GM21825 (cell line): Measurements from ENCODE around the gene CASP7.
"Not testable (repeated sequence)": the region's sequence is repeated elsewhere in the genome, so short reads cannot be mapped to it uniquely, and the experiment has no call there.

ENCODE experiments used
- ATAC-seq: cut with Tn5 transposase; IDR thresholded peaks from one replicate; pipeline ENCODE4 v1.9.1; 2021; ENCODE audit warnings: mild to moderate bottlenecking, moderate library complexity; ENCODE audit not compliant: unreplicated experiment

The CASP7 gene

DNA sequence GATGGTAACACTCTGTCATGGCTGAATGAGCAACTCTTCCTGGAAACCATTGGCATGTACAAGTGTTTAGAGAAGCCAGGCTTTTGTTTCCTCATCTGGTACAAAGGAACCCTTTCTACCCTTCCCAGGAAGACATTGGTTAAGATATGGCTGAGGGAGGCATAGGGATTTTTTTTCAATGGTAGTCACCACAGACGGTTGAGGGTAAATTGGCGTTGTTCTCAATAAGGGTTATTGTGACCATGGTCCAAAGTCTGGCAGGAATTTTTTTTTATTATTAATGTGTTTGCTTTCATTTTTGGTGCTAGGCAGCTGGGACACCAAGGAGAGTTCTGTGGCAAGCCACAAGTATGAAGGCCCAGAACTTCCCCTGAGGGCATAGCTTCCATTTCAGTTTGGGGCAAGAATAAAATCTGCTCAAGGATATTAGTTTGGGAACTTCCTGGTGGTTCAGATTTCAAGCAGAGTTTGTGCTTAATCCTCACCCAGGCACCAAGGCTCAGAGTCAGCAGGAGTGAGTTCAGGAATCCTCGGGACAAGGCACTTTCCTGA is 71.5 kb downstream of the CASP7 start, which contains the start of gene PLEKHS1:
Gene PLEKHS1 (plus strand): TSS at position 502 of the 552 bp plus-strand sequence. CDS start 3,596 bp downstream, outside the sequence.
- no peak for ATAC-seq

DNA sequence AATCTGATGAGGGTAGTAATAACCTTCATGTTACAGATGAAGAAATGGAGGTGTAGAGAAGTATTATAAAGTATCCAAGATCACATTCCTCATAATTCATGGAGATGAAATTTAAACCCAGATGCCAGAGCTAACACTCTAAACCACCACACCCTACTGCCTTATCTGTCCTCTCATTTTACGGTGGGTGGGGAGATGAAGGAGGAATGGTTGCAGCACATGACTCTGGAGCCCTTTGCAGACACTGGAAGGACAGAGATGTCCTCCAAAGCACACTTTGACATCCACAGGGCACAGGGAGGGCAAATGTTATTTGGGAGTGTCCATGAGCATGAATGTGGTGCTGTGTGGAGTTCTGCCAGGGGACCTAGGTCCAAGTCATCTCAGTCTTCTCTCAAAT is 72.8 kb downstream of the CASP7 start:
- ATAC-seq = no peak

DNA sequence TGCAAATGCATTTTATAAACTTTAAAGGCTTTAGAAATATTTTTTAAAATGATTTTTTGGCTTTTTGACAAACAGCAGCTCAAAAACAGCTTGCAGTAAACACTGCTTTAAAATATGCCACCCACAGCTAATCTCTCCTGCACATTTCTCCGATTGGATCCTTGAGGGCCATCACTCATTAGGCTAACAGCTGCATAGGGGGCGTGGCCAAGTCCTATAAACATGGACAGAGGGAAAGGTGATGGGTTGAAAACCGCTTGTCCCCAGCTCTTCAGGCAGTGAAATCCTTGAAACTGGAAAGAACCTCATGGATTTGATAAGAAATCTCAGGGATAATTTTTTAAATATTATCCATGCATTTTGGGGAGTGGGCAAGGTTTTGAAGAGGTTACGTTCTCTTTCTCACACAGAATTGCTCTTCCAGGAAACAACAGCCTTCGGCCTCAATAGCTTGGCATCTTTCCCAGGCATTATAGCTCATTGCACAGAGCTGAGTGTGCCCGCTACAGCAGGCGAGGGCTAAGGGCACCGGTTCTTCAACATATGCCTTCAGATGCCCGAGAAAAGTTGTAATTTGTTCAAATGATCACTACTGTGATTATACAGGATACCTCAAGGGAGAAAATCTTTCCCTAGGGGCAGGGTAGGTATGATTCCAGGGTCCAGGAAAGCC is 73.4 kb downstream of the CASP7 start:
- no peak for ATAC-seq

DNA sequence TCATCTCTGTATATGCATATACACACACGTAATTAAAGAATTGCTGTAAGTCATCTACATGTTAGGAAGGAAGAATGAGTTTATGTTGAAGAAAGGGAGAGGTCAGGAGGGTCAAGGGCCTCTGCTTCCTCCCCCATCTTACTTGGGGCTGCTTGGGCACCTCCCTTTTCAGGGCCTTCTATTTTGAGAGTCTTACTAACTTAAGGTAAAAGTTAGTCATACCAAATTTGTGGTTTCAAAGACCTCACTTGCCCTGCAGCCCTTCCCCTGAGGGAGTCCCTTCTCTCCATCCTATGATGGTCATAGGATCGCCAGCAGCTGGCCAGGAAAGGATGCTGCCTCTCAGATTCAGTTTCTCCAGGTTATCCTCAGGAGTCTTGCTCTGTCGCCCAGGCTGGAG is 74.4 kb downstream of the CASP7 start:
- no peak for ATAC-seq

DNA sequence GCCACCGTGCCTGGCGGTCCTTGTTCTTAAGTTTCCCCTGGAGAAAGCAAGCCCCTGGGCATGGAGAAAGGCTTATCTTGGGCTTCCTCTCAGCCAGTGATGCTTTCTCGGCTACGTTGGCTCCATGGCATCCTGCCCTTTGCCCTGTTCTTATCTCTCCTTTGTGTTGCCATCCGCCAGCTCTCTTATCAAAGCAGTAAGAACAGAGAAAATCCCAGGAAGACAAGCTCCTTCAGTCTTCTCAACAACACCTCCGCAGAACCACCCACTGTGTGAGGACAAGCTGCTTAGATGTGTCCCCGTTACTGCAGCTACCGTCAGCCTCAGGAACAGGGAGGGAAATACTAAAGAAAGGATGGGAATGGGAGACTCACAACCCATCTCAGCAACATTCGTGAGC is 75.1 kb downstream of the CASP7 start:
- no peak for ATAC-seq

DNA sequence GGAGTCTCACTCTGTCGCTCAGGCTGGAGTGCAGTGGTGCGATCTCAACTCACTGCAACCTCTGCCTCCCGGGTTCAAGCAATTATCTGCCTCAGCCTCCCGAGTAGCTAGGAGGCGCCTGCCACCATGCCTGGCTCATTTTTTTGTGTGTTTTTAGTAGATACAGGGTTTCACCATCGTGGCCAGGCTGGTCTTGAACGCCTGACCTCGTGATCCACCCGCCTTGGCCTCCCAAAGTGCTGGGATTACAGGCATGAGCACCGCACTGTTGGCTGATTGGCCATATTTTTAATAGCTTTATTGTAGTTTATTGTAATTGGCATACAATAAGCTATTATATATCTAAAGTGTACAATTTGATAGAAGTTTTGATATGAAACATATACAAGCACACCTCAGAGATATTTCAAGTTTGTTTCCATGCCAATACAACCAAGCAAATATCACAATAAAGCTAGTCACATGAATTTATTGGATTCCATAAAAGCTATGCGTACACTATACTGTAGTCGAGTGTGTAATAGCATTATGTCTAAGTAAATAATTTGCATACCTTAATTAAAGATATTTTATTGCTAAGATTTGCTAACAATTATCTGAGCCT is 77.3 kb downstream of the CASP7 start:
- ATAC-seq = no peak

DNA sequence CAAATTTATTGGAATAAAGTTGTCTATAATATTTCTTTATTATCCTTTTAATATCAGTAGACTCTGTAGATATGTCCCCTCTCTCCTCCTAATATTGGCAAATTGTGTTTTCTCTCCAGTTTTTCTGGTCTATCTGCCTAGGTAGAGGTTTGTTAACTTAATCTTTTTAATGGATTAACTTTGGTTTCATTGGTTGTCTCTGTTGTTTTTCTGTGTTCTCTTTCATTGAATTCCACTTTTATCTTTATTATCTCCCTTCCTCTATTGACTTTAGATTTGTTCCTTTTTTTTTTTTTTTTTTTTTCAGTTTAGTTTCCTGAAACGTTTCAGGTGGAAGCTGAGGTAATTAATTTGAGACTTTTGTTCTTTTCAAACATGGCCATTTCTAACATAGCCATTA is 82.4 kb downstream of the CASP7 start:
- ATAC-seq = no peak

DNA sequence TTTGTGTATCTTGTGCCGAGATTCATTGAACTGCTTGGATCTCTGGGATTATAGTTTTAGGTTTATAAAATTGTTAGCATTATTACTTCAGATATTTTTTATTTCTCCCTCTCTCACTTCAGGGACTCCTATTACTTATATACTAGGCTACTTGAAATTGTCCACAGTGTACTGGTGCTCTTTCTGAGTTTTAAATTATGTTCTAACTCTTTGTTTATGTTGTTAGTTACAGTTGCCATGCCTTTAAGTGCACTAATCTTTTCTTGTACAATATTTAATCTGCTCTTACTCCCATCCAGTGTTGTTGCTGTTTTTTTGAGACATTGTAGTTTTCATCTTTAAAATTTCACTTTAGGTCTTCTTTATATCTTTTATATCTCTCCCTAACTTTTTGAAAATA is 84.9 kb downstream of the CASP7 start:
- ATAC-seq = no peak

DNA sequence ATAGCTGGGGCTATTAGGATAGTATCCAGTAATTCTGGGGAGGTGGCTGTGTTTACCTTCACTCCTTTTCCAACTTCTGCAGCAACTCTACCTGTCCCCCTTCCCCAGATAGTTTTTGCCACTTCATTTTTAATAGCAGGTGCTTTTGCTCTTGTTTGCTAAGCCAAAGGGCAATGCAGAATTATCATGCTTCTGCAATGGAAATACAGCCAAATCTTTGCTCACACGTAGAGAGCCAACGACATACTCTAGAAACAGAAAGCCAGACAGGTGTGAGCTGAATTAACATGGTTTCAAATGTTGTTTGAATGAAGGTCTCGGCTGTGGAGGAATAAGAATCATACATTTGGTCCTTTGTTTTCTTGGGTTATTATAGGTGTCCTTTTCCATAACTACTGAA is 86.2 kb downstream of the CASP7 start:
- ATAC-seq = no peak

DNA sequence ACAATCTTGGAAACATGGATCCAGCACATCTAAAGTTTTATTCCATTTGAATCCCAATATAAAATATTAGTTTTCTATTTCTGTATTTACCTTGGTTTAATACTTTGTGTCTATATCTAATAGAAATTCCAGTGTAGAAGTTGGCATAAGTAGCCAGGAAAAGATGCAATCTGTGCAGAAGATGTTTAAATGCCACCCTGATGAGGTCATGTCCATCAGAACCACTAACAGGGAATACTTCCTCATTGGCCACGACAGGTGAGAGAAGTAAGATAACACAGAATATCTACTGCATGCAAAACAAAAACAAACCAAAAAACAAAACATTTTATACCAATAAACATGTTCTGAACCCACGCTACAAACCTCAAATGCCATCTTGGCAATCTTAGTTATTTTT is 87.5 kb downstream of the CASP7 start:
- no peak for ATAC-seq

DNA sequence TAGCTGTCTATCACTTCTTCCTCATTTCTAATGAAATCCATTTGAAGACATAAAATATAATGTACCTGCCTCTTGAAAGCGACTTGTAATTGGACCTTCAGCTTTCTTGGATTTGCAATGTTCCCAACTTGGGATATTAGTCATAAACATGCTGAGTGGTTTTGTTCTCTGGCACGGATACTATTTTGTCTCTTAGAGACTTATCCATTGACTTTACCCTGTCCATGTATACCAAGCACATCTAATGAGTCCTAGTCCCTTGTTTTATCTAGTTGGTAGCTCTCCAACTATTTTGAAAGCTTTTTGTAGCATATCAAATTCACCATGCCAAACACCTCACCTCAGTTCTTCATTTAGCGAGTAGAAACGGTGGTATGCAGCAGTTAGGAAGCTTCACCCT is 90.6 kb downstream of the CASP7 start:
- ATAC-seq = no peak

DNA sequence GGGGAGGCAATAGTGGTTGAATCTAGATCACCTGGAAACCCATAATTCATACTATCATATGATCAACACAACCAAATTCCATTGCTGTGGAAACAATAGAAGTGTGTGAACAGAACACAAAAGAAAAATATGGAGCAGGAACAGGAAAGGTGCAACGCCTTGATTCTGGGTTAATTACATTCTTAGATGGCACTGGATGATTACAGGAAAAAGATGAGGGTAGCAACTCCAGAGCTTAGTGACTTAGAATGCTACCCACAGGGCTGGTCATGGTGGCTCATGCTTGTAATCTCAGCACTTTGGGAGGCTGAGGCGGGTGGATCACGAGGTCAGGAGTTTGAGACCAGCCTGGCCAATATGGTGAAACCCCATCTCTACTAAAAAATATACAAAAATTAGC is 91.4 kb downstream of the CASP7 start:
- ATAC-seq = not testable (repeated sequence)

DNA sequence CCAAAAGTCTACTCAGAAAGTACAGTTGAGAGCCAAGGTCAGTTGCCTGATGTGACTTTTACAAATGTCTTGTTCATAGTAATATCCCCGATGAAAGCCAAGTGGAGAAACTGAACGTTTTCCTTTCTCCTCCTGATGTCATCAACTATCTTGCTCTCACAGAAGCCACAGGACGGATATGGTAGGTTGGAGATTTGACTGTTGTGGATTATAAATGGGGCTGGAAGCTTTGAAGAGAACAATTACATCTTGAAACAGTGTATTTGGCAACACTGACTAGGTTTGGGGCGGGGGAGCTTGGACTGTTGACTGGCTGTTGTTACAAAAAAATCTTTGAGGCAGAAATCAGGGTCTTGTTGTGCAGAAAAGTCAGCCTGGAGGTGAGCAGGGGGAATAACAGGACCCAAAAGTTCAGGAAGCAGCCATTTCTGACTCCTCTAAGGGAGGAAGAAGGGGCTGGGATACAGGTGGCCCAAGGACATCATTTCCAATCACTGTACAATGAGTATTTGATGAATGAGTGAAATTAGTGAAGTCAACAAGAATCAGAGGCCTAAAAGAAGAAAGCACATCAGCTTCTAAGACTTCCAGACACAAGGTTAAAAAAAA is 96.1 kb downstream of the CASP7 start:
- no peak for ATAC-seq

DNA sequence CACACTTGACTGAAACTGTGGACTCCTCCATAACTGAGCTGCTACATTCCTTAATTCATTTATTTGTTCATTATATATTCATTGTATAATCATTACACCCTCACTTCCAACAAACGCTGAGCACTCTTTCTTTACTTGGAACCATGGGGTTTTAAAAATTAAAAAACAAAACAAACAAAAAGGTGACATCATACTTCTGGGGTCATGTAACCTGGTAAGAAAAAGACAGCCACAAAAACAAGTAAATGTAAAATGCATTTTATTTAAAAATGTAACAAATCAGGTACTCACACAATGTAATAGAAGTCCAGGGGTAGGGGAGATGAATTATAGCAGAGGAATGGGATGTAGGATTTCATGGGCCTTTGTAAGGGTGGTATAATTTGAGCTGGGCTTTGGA is 96.8 kb downstream of the CASP7 start:
- ATAC-seq = no peak
